ENCODE data around the gene TFIP11. TPM values are rescaled to one million over a fixed set of nuclear protein-coding genes. Genes with fewer than 3 reads are reported as not detected.

The TFIP11 gene
- total and polyA plus RNA-seq, 10 of the 15 experiments (the other 5 are each of a cell fraction or from before 2014, with no cell fraction given) = 14.2 to 43.3 (median 31.9) TPM

GRCh38 chr22:26442086-26442756 is 70.1 kb downstream of the TFIP11 start:
- H3K36me3 ChIP-seq (ENCODE audit: control insufficient read depth in 2 of 2, insufficient read depth in 2 of 2, low read length in 1 of 2) = peaks cover 3 to 7% of the 10 kb centered on the region in 2 experiments; a peak in 3 of 4 replicates
- no peak overlapping the region for H3K27ac ChIP-seq (ENCODE audit: control insufficient read depth, insufficient read depth)
- H4K20me1 ChIP-seq (ENCODE audit: control insufficient read depth, insufficient read depth) = no peaks in the 10 kb centered on the region
- no peak overlapping the region for H2AFZ ChIP-seq (ENCODE audit: control insufficient read depth, low read depth, low read length)
- 85% methylated on average over 4 of the region's 4 CpGs for WGBS (ENCODE audit: insufficient coverage, insufficient replicate concordance, low lambda C conversion rate, missing lambda C conversion rate)
- ChIA-PET POLR2A (interaction anchor here (1.9 kb wide), 1 partner anchor 12 kb away, joined by 7 read pairs; no protein-coding TSS in a partner anchor), RAD21 (ENCODE audit: unreplicated experiment) (interaction anchor here (1.2 kb wide), 2 partner anchors 18 to 223 kb away, joined by 3 read pairs; no protein-coding TSS in a partner anchor), SMC1A (ENCODE audit: uncharacterized antibody, unreplicated experiment) (interaction anchor here (0.6 to 0.9 kb wide), 2 partner anchors 12 to 1373 kb away, joined by 3 read pairs; no protein-coding TSS in a partner anchor), CTCF (interaction anchor here (1.1 to 1.3 kb wide), 2 partner anchors 12 to 37 kb away, joined by 3 to 5 read pairs; no protein-coding TSS in a partner anchor)
- no peak for FAIRE-seq
- H3K9ac ChIP-seq (ENCODE audit: control insufficient read depth, insufficient read depth, low read length) = no peak overlapping the region
- no peak overlapping the region for H3K4me2 ChIP-seq (ENCODE audit: control insufficient read depth, insufficient read depth)
- H3K4me1 ChIP-seq (ENCODE audit: control insufficient read depth, insufficient read depth, low read length) = no peaks in the 10 kb centered on the region
- ATAC-seq = no peak
- no peak overlapping the region for H3K4me3 ChIP-seq
- BruUV-seq (replicated peaks) = no TSS peak
- peaks cover 4% of the 10 kb centered on the region for H3K79me2 ChIP-seq (ENCODE audit: control insufficient read depth, insufficient read depth, low read length)
- no peaks in the 10 kb centered on the region for H3K27me3 ChIP-seq (replicated peaks in 1 of 2; ENCODE audit: control insufficient read depth in 2 of 2, insufficient read depth in 2 of 2, low read length in 1 of 2)
- in situ Hi-C loops (cut with MboI) (no loop called here), intact Hi-C loops (cut with micrococcal nuclease; ENCODE audit: unreplicated experiment) (no loop called here)
- no peak for DNase-seq (ENCODE audit: low read depth, low spot score)
- H3K9me3 ChIP-seq (replicated peaks; ENCODE audit: control insufficient read depth, insufficient read depth, low read length) = no peaks in the 10 kb centered on the region
- no peak for TF ChIP-seq STAT1 (conservative IDR thresholded peaks at IDR 0.05)
- peak; percentile 18; the same call in 1 of the 2 replicates for TF ChIP-seq IKZF1 (conservative IDR thresholded peaks at IDR 0.05)
- TF ChIP-seq BRCA1 (IDR thresholded peaks at IDR 0.05; ENCODE audit: low read depth, low read length) = no peak
- TF ChIP-seq TCF7 (IDR thresholded peaks at IDR 0.05; ENCODE audit: borderline replicate concordance) = no peak
- TF ChIP-seq NBN (IDR thresholded peaks at IDR 0.05) = no peak
- TF ChIP-seq IKZF2 (IDR thresholded peaks at IDR 0.05) = peak; percentile 22 to 28; a peak in 2 of 4 replicates
- TF ChIP-seq ELK1 (IDR thresholded peaks at IDR 0.05; ENCODE audit: low read depth, low read length) = no peak
- no peak for TF ChIP-seq ZBTB4 (CRISPR knock-in tag; IDR thresholded peaks at IDR 0.05)
- no peak for TF ChIP-seq RFX5 (IDR thresholded peaks at IDR 0.05; ENCODE audit: low read depth, low read length)
- TF ChIP-seq ATF7 (IDR thresholded peaks at IDR 0.05; ENCODE audit: low read depth) = no peak
- peak; percentile 76 for TF ChIP-seq SPI1 (IDR thresholded peaks at IDR 0.05; ENCODE audit: borderline replicate concordance, insufficient read depth, low read depth, low read length)
- no peak for TF ChIP-seq BMI1 (IDR thresholded peaks at IDR 0.05; ENCODE audit: borderline replicate concordance)
- TF ChIP-seq POLR2A (IDR thresholded peaks at IDR 0.05; ENCODE audit: low read depth, low read length) = no peak
- TF ChIP-seq MTA2 (IDR thresholded peaks at IDR 0.05; ENCODE audit: low read depth) = no peak
- no peak for TF ChIP-seq EGR1 (IDR thresholded peaks at IDR 0.05; ENCODE audit: borderline replicate concordance in 1 of 2, low read depth in 2 of 2, low read length in 2 of 2)
- TF ChIP-seq ESRRA (IDR thresholded peaks at IDR 0.05; ENCODE audit: low read length) = no peak
- no peak for TF ChIP-seq MAX (IDR thresholded peaks at IDR 0.05; ENCODE audit: low read depth, low read length)
- no peak for TF ChIP-seq ZZZ3 (IDR thresholded peaks at IDR 0.05; ENCODE audit: control insufficient read depth, insufficient read length, low read depth)
- TF ChIP-seq MTA3 (IDR thresholded peaks at IDR 0.05; ENCODE audit: borderline replicate concordance, low read length) = no peak
- TF ChIP-seq POLR2AphosphoS5 (IDR thresholded peaks at IDR 0.05; ENCODE audit: low read length) = no peak
- TF ChIP-seq SREBF1 (IDR thresholded peaks at IDR 0.05; ENCODE audit: low read length) = no peak

All from GM12878 (cell line).